Dendritic cell treated with granulocyte-macrophage colony-stimulating factor and Interleukin-4, amounts not matched to agents 40 ng/mL and 50 ng/mL, for 4 days (primary cell): Measurements from ENCODE around the gene SNED1.

Experiments used
- H3K27ac Mint-ChIP-seq: one replicate; pipeline ENCODE4 v1.8.0; 2022; ENCODE audit warnings: mild to moderate bottlenecking, mixed read lengths
- H3K27me3 Mint-ChIP-seq: one replicate; pipeline ENCODE4 v1.8.0; 2022; ENCODE audit warnings: mild to moderate bottlenecking, mixed read lengths
- H3K36me3 Mint-ChIP-seq: one replicate; pipeline ENCODE4 v1.8.0; 2022; ENCODE audit warnings: low read depth, mixed read lengths
- H3K4me1 Mint-ChIP-seq: one replicate; pipeline ENCODE4 v1.8.0; 2022; ENCODE audit warnings: low read depth, mixed read lengths
- H3K4me3 Mint-ChIP-seq: one replicate; pipeline ENCODE4 v1.8.0; 2022; ENCODE audit warnings: mild to moderate bottlenecking, moderate library complexity, mixed read lengths
- H3K9me3 Mint-ChIP-seq: one replicate; pipeline ENCODE4 v1.8.0; 2022; ENCODE audit warnings: mixed read lengths
- intact Hi-C: fragments of 100-400 bp; cut with micrococcal nuclease; formaldehyde crosslinking; loops from one replicate; pipeline ENCODE4 v1.15.0; 2022

The SNED1 gene

GRCh38 chr2:241025639-241026038 is 27.2 kb downstream of the SNED1 start:
- no peak overlapping the region for H3K4me3 Mint-ChIP-seq

GRCh38 chr2:241029599-241030332 is 31.3 kb downstream of the SNED1 start:
- H3K36me3 Mint-ChIP-seq, result peaks cover 6% of the 10 kb centered on the region
- intact Hi-C loops, result no loop called here
- H3K27ac Mint-ChIP-seq, result no peak overlapping the region
- H3K9me3 Mint-ChIP-seq, result peaks cover 26% of the 10 kb centered on the region
- no peaks in the 10 kb centered on the region for H3K4me1 Mint-ChIP-seq
- no peak overlapping the region for H3K4me3 Mint-ChIP-seq
- H3K27me3 Mint-ChIP-seq, result peaks cover 2% of the 10 kb centered on the region

More at GRCh38 chr2:241025639-241026038, 27.2 kb downstream of the SNED1 start:
- H3K36me3 Mint-ChIP-seq, result peaks cover 6% of the 10 kb centered on the region
- peaks cover 29% of the 10 kb centered on the region for H3K9me3 Mint-ChIP-seq
- no peaks in the 10 kb centered on the region for H3K27me3 Mint-ChIP-seq
- intact Hi-C loops, result no loop called here
- H3K27ac Mint-ChIP-seq, result no peak overlapping the region
- H3K4me1 Mint-ChIP-seq, result no peaks in the 10 kb centered on the region

- H3K27me3 Mint-ChIP-seq, result peaks cover 3% of the 10 kb centered on the region
Observed at GRCh38 chr2:241030333-241030680, 31.9 kb downstream of the SNED1 start.

DNA sequence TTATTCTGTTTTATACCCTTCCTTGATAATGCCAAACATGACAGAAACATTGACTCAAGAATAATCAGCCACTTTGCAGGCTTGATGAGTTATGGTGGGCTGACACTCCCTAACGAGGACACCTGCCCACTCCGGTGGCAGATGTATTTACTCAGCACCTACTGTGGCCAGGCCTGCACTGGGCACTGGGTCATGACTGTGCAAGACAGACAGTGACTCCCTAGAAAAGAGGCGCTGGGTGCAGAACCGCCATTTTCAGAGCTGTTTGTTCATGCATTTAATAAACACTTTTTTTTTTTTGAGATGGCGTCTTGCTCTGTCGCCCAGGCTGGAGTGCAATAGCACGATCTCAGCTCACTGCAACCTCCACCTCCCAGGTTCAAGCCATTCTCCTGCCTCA is 32.5 kb downstream of the SNED1 start:
- intact Hi-C loops, result no loop called here
- H3K4me1 Mint-ChIP-seq, result no peaks in the 10 kb centered on the region
- H3K4me3 Mint-ChIP-seq, result no peak overlapping the region
- H3K27ac Mint-ChIP-seq, result no peak overlapping the region
- H3K36me3 Mint-ChIP-seq, result peaks cover 6% of the 10 kb centered on the region
- peaks cover 5% of the 10 kb centered on the region for H3K27me3 Mint-ChIP-seq
- H3K9me3 Mint-ChIP-seq, result peaks cover 15% of the 10 kb centered on the region

More at GRCh38 chr2:241030333-241030680, 31.9 kb downstream of the SNED1 start:
- Mint-ChIP-seq H3K27ac (no peak overlapping the region), H3K9me3 (peaks cover 21% of the 10 kb centered on the region), H3K4me1 (no peaks in the 10 kb centered on the region), H3K4me3 (no peak overlapping the region), H3K36me3 (peaks cover 6% of the 10 kb centered on the region)
- intact Hi-C loops, result no loop called here

- H3K27me3 Mint-ChIP-seq, result peaks cover 12% of the 10 kb centered on the region
- H3K4me3 Mint-ChIP-seq, result no peak overlapping the region
- no peaks in the 10 kb centered on the region for H3K4me1 Mint-ChIP-seq
- intact Hi-C loops, result no loop called here
- H3K36me3 Mint-ChIP-seq, result no peaks in the 10 kb centered on the region
- H3K27ac Mint-ChIP-seq, result no peak overlapping the region
- H3K9me3 Mint-ChIP-seq, result peaks cover 8% of the 10 kb centered on the region
Observed at GRCh38 chr2:241031436-241032165, 33.2 kb downstream of the SNED1 start.

DNA sequence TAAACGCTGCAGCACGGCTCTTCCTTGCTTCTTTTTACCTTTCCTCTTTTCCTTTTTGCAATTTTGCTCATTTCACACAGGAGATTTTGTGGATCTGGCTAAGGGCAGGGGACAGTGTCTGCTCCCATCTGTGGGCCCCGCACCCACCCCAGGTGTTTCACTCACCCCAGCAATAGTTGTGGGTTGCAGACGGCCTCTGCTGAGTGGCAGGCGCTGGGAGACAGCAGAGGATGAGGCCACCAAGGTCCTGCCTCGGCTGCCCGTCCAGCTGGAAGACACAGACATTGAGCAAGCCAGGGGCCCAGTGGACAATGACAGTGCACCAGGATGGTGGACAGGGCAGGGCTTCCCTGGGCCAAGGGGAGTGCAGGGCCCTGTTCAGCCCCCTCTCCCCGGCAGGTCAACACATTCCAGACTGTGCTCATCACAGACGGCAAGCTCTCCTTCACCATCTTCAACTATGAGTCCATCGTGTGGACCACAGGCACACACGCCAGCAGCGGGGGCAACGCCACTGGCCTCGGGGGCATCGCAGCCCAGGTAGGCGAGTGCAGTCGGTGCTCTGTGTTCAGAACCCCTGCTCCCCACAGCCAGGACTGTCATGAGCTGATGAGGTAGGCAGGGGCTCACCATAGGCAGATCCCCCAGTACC is 35.0 kb downstream of the SNED1 start:
- Mint-ChIP-seq H3K4me1 (no peaks in the 10 kb centered on the region), H3K9me3 (no peaks in the 10 kb centered on the region), H3K4me3 (no peak overlapping the region), H3K27ac (no peak overlapping the region), H3K27me3 (peaks cover 26% of the 10 kb centered on the region), H3K36me3 (no peaks in the 10 kb centered on the region)
- intact Hi-C loops, result no loop called here

GRCh38 chr2:241033994-241034393 is 35.6 kb downstream of the SNED1 start:
- no peaks in the 10 kb centered on the region for H3K4me1 Mint-ChIP-seq
- no peaks in the 10 kb centered on the region for H3K36me3 Mint-ChIP-seq
- peaks cover 26% of the 10 kb centered on the region for H3K27me3 Mint-ChIP-seq
- intact Hi-C loops, result no loop called here
- H3K9me3 Mint-ChIP-seq, result no peaks in the 10 kb centered on the region
- no peak overlapping the region for H3K27ac Mint-ChIP-seq
- H3K4me3 Mint-ChIP-seq, result no peak overlapping the region

DNA sequence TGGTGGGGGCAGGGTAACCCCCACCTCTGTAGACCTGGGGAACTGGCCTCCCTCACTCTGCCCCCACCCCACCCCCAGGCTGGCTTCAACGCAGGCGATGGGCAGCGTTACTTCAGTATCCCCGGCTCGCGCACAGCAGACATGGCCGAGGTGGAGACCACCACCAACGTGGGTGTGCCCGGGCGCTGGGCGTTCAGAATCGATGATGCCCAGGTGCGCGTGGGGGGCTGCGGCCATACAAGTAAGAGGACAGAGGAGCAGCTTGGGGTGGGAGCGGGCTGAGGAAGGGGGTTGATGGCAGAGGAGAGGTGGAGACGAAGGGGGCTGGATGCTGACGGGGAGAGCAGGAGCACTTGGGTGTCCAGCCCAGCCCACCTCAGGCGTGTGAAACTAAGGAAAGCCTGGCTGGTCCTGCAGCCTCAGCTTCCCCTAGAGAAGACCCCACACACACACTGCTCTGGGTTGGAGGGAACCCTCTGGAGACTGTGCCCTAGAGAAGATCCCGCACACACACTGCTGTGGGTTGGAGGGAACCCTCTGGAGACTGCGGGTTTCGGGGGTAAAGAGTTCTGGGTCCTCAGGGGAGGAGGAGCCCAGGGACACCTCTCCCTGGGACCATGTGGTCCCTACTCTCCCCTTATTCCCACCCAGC is 36.2 kb downstream of the SNED1 start:
- no peak overlapping the region for H3K4me3 Mint-ChIP-seq
- H3K9me3 Mint-ChIP-seq, result no peaks in the 10 kb centered on the region
- H3K36me3 Mint-ChIP-seq, result no peaks in the 10 kb centered on the region
- intact Hi-C loops, result no loop called here
- no peaks in the 10 kb centered on the region for H3K4me1 Mint-ChIP-seq
- peaks cover 26% of the 10 kb centered on the region for H3K27me3 Mint-ChIP-seq
- H3K27ac Mint-ChIP-seq, result no peak overlapping the region

DNA sequence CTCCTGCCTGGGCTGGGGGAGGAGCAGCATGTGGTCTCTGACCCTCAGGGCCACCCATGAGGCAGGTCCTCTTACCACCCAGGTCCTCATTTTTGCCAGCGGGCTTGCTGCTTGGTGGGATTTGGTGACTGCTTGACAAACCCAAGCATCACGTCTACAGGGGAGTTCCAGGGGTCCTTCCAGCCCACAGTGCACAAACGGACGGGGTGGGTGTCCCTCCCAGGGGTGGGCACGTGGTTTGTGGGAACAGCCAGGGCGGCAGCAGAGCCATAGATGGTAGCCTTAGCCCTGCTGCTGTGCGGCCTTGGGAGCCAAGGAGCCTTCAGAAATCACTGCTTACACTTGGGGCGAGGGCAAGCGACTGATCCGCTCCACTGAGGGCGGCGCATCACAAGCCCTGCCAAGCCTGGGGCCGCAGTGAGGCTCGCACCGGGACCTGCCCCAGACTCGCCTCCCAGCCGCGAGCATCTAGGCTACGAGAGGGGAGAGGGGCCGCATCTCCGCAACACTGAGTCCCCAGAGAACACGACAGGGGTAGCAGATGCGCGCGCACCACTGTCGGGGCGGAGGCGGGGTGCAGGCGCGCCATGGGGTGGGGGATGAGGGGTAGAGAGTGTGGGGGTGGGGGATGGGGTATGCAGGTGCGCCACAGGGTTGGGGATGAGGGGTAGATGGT is 36.9 kb downstream of the SNED1 start:
- intact Hi-C loops, result no loop called here
- Mint-ChIP-seq H3K4me3 (no peak overlapping the region), H3K4me1 (no peaks in the 10 kb centered on the region), H3K27me3 (peaks cover 26% of the 10 kb centered on the region), H3K36me3 (no peaks in the 10 kb centered on the region), H3K27ac (no peak overlapping the region), H3K9me3 (no peaks in the 10 kb centered on the region)

DNA sequence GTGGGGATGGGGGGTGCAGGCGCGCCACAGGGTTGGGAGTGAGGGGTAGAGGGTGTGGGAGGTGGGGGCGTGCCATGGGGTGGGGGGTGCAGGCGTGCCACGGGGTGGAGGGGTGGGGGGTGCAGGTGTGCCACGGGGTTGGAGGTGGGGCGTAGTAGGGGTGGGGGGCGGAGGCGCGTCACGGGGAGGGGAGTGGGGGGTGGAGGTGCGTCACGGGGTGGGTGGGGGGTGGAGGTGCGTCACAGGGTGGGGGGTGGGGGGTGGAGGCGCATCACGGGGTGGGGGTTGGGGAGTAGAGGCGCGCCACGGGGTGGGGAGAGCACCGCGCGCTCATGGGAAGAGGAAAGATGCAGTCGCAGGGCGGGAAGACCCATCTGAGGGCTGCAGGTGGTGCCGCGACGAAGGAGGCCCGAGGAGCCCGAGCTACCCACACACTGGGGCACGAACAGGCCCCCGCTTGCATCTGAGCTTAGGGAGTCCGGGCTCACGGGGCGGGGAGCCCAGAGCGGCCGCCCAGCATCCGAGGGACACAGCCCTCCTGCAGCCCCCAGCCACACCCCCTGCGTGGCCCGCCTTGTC is 37.5 kb downstream of the SNED1 start:
- no peaks in the 10 kb centered on the region for H3K4me1 Mint-ChIP-seq
- H3K36me3 Mint-ChIP-seq, result no peaks in the 10 kb centered on the region
- H3K27me3 Mint-ChIP-seq, result peaks cover 26% of the 10 kb centered on the region
- no peaks in the 10 kb centered on the region for H3K9me3 Mint-ChIP-seq
- no peak overlapping the region for H3K27ac Mint-ChIP-seq
- intact Hi-C loops, result no loop called here
- H3K4me3 Mint-ChIP-seq, result no peak overlapping the region

DNA sequence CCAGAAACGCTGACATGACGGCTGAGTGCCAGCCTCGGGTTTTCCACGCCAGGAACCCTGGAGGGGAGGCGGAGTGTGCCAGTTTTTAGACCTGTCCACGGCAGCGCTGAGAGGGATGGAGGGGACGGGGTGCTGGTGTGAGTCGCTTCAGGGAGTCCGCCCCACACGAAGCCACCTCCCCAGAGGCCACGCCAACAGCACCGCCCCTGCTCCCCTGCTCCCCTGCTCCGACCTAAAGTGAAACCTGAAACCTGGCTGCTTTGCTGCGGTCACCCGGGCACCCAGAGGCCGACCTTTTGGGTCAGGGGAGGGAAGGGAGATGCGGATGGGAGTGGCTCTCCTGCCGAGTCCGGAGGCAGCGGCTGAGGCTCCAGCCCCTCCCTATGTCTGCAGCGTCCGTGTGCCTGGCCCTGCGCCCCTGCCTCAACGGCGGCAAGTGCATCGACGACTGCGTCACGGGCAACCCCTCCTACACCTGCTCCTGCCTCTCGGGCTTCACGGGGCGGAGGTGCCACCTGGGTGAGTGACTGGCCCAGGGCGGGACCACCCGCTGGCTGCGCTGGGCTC is 38.1 kb downstream of the SNED1 start:
- Mint-ChIP-seq H3K27ac (no peak overlapping the region), H3K9me3 (no peaks in the 10 kb centered on the region), H3K4me1 (peaks cover 3% of the 10 kb centered on the region), H3K36me3 (no peaks in the 10 kb centered on the region), H3K27me3 (peaks cover 26% of the 10 kb centered on the region), H3K4me3 (peak overlapping the region; percentile 18)
- intact Hi-C loops, result no loop called here

DNA sequence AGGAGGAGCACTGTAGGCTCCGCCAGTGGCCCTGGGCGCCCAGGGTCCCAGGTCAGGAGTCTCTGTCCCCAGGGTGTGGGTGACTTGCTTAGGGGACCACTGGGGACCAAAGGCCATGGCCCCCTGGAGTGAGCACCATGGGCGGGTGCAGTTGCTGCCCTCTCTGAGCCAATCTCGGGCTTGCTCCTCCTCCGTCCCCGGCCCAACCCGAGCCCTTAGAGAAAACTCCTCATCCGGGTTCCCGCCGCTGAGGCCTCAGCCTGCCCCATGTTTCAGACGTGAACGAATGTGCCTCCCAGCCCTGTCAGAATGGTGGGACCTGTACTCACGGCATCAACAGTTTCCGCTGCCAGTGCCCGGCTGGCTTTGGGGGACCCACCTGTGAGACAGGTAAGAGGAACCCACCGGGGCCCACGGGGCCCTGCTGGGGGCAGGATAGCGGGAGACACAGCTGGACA is 38.6 kb downstream of the SNED1 start:
- no peaks in the 10 kb centered on the region for H3K9me3 Mint-ChIP-seq
- H3K4me1 Mint-ChIP-seq, result peaks cover 8% of the 10 kb centered on the region
- peak overlapping the region; percentile 18 for H3K4me3 Mint-ChIP-seq
- peaks cover 26% of the 10 kb centered on the region for H3K27me3 Mint-ChIP-seq
- no peaks in the 10 kb centered on the region for H3K36me3 Mint-ChIP-seq
- H3K27ac Mint-ChIP-seq, result no peak overlapping the region
- intact Hi-C loops, result no loop called here

- Mint-ChIP-seq H3K4me1 (peaks cover 11% of the 10 kb centered on the region), H3K27ac (no peak overlapping the region), H3K9me3 (no peaks in the 10 kb centered on the region), H3K4me3 (no peak overlapping the region), H3K27me3 (peaks cover 26% of the 10 kb centered on the region), H3K36me3 (no peaks in the 10 kb centered on the region)
- intact Hi-C loops, result no loop called here
Observed at GRCh38 chr2:241037498-241037897, 39.1 kb downstream of the SNED1 start.
